HT-29 (cell line): ENCODE data around the gene PANK3. TPM values are rescaled to one million over a fixed set of nuclear protein-coding genes. Genes with fewer than 3 reads are reported as not detected.
A peak's percentile ranks its signal among the peaks of the same experiment; 100 is the strongest.
"Not testable (repeated sequence)": the region's sequence is repeated elsewhere in the genome, so short reads cannot be mapped to it uniquely, and the experiment has no call there.

Experiments
- DNase-seq: peaks from one replicate; pipeline ENCODE4 v3.0.0-alpha.2; 2015; ENCODE audit warnings: low spot score
- total RNA-seq: library from RNA; depleted of rRNA; stranded (reverse); fragments of >200 nt; shearing (Covaris generic); gene quantifications from 2 replicates; pipeline ENCODE4 v1.2.3, GENCODE V29; 2014

Gene PANK3
- total RNA-seq, 1 experiment from 2014 or later = 21.4 TPM

GRCh38 chr5:168592014-168592368 lies 12.8 kb upstream of the PANK3 start:
- peak; percentile 64 for DNase-seq

DNA sequence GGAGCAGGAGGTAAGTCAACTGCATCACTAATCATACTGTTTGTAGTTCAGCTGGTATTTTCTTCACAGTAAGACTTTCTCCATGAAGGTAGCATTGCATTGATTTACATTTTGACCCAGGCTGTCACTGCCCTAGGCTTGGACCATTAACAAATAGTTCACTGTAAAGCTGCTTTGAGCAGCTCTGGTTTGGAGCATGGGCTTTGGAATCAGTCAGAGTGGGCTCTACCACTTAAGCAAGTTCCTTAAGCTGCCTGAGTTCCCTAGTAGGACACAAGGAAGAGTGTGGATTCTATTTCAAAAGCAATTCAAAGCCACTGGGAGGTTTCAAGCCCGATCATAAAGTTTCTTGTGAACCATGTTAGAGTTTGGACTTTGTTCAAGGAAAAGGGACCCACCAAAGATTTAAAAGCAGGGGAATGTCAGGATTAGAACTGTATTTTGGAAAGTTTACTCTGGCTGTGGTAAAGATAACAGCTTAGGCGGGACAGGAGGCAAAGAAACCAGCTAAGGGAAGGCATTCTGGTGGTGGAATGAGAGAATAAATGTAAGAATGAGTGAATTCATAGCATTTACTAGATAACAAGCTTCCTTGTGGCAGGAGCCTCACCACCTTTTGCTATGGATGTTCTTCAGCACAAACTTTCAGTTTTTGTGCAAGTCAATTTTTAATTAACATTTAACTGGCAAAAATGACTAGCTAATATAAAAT lies 12.3 kb upstream of the PANK3 start:
- DNase-seq = peak; percentile 29

DNA sequence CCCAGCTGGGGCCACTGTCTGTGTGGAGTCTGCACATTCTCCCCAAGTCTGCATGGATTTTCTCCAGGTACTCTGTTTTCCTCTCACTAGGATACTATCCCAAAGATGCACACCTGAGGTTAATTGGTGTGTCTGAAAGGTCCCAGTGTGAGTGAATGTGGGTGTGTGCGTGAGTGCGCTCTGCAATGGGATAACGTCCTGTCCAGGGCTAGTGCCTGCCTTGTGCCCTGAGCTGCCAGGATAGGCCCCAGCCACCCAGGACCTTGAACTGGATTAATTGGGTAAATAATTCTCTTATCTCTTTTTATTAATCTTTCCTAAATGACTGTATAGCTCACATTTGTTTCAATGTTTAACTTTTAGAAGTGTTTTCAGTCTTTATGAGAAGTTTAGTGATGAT lies 11.5 kb upstream of the PANK3 start:
- DNase-seq = no peak

- DNase-seq = no peak
Measured at GRCh38 chr5:168587987-168588386, 8.8 kb upstream of the PANK3 start.

DNA sequence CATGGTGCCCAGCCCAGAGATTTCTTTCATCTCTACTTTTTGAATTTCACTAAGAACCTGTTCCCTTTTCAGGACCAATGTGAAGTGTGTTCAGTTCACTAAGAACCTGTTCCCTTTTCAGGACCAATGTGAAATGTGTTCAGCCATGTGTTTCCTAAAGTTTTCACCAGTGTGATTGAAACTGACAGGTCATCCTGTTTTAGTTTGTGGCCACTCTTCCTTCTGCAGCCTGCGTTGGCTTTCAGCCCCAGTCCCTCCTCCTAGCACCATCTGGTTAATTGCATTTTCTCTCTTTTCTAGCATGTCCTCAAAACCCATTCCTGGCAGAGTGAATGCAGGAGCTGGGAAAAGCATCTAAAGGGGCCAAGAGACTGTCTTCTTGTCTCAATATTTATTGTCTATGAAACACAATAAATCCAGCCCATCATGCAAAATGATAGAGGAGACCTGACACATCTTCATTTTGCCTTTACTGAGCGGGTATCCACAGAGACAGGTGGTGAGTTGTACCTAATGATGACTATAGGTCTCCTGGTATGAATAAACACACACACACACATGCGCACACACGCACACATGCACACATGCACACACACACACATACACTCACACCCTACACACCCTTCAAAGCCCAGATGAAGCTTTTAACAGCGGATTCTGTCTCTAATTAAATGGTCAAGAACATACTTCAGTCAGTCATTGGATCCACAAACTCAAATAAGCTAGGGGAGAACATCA lies 6.1 kb upstream of the PANK3 start:
- DNase-seq = no peak

- no peak for DNase-seq
Measured at GRCh38 chr5:168583742-168584482, 4.7 kb upstream of the PANK3 start.

- DNase-seq = not testable (repeated sequence)
Measured at GRCh38 chr5:168580814-168581469, 1.8 kb upstream of the PANK3 start.

DNA sequence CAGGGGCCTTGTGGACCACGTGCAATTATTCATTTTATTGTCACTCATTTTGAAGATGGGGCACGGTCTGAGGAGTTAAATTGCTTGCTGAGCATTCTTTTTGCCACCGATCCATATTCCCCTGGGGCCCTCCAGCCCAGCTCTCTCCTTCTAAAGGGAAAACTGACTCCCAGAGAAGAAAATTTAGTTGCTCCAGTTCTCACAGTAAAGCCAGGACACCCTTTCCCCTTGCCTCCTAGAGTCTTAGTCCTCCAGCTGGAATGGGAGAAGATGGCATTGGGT lies 1.0 kb upstream of the PANK3 start:
- DNase-seq = no peak

DNA sequence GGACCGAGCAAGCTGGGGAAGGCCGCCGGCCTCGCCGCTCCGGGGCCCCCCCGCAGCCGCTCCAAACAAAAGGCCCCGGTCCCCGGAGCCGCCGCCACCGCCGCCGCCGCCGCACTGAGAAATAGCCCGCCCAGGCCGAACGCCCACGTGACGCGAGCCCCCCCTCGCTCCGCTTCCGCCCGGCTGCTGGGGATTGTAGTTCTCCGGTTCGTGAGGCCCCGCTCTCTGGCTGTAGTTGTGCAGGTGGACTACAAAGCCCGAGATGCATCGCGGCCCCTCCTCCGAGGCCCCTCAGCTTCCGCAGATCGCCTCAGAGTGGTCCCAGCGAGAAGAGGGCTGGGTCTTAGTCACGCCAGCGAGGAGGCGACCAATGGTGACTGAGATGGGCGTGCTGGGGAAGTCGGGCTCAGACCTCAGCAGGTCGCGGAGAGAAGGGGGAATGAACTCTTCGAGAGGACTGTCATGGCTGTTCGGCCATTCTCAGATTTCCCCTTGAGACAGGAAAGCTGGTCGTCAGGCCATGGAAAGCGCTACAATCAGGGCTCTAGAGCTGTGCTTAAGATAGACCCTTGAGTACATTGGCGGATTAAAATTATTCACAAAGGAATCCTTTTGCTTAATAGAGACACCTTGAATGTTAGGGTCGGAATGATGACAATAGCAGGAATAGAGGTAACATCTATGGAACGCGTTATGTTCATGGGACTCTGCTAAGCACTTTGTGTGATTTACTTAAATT lies 489 bp upstream of the PANK3 start:
- peak; percentile 97 for DNase-seq

DNA sequence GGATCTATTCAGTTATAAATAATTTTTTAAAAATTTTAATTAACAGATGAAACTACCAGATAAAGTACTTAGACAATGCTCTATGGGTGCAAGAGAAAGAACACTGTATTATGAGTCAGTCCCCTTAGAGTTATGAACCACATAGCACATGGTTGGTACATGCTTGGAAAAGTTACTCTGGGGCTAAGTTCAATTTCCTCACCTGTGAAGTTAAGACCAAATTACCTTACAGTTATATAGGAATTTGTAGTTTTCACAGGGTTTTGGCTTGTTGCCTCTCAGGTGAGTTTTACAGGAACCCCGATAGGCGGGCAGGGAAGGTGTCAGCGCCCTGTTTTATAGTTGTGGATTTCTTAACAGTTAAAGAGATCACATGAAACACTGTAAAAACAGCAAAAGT lies 1.2 kb downstream of the PANK3 start:
- DNase-seq = peak; percentile 49

DNA sequence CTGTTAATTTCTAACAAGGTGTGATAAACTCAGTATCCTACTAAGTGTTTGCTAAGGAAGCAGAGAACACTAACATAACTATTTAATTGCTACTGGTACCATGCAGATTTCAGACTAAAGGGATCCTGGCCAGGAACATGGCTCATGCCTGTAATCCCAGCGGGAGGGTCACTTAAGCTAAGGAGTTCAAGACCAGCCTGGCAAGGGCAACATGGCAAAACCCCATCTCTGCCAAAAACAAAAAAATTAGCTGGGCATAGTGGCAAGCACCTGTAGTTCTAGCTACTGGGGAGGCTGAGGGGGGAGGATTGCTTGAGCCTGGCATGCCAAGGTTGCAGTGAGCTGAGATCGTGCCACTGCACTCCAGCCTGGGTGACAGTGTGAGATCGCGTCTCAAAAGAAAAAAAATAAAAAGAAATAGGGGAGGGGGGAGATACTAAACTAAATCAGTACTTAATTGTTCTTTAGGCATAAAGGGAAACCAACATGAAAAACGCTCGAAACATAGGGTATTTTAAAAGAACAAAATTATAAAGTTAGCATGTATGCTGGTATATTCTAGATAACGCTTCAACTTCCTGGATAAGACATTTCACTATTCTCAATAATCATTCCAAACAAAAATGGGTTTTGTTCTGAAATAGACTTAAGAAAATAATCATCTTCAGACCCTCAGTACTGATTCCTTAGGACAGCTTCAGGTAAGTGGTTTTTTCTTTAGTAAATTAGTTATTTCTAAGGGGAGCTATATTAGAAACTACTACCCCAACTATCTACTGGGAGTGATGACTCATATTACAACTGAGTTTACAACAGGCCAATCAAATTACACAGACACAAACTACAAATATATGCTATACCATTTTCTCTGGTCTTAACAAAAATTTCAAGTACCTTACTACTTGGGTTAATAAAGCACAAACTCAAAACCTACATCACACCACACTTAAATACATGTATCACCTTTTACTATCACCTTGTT lies 3.5 kb downstream of the PANK3 start:
- no peak for DNase-seq

GRCh38 chr5:168574156-168574555 lies 5.0 kb downstream of the PANK3 start:
- DNase-seq = not testable (repeated sequence)

DNA sequence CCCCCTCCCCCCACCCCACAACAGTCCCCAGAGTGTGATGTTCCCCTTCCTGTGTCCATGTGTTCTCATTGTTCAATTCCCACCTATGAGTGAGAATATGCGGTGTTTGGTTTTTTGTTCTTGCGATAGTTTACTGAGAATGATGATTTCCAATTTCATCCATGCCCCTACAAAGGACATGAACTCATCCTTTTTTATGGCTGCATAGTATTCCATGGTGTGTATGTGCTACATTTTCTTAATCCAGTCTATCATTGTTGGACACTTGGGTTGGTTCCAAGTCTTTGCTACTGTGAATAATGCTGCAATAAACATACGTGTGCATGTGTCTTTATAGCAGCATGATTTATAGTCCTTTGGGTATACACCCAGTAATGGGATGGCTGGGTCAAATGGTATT lies 5.5 kb downstream of the PANK3 start:
- DNase-seq = not testable (repeated sequence)

DNA sequence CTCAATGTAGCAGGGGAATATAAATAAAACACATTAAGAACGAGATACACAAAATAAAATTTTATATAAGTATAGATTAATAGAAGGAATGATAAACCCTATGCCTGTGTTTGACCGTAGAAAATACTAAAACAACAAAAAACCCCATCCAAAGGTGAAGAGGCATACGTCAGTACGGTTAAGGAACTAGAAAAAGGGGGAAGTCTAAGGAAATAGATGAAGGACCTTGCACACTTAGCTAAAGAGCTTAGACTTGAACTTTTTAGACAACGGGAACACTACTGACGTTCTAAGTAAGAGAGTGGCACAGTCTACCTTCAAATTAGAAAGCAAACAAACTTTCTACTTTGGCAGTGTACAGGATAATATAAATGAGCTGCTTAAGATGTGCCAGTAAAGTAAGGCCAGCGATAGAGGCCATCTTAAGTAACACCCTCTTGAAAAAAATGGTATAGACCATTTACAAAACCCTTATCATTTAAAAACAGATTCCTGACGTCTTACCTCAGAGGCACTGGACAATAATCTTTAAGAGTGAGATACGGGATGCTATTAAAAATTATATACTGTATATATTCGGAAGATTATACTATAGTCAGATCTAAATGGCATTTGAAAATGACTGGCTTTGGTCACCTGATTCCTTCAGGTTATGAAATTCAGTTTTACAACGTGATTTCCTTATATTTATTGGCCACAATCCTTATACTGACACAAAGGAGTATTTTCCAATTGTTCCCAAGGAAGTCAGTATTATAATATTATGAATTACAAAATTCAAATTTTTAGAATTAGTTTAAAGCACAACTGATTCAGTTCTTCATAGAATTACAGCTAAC lies 8.5 kb downstream of the PANK3 start:
- DNase-seq = no peak

DNA sequence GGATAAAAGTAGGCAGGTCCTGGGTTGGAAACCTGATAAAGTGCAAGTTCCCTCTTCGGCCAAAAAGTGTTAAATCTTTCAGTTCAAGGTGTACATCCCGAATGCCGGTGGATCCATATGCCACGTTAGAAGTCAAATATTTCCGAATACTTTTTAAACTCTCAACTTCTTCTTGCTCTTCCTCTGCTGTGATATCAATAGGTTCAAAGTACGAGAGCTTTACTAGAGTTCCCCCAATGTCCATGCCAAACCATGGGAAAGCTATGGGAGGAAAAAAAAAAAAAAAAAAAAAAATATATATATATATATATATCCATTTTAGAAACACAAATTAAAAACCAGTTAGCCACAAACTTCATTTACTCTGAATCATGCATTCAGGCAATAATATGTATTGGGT lies 10.4 kb downstream of the PANK3 start:
- DNase-seq = no peak

- DNase-seq = no peak
Measured at GRCh38 chr5:168563959-168564358, 15.2 kb downstream of the PANK3 start.

DNA sequence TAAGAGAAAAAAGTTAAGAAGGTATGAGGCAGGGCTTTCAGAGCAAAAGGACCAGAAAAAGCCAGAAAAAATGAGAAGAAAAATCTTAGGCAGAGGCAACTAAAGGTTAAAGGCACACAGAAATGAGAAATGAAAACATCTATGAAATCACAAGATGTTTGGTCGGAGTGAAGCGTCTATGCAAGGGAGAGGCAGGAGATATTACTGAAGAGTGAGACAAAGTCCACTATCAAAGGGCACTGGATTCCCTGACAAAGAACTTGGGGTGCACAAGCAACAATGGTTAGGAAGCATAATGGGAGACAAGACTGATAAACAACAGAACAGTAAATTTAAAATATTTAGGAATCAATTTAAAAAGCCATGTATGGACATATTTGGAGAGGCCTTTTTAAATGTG lies 16.9 kb downstream of the PANK3 start:
- DNase-seq = no peak

GRCh38 chr5:168557389-168557788 lies 21.8 kb downstream of the PANK3 start:
- DNase-seq = no peak

- no peak for DNase-seq
Measured at GRCh38 chr5:168553377-168554130, 25.6 kb downstream of the PANK3 start.
